SK-N-SH (cell line): ENCODE results near the gene TIAM2. TPM values are rescaled to one million over a fixed set of nuclear protein-coding genes. Genes with fewer than 3 reads are reported as not detected.
"Not testable (repeated sequence)": the region's sequence is repeated elsewhere in the genome, so short reads cannot be mapped to it uniquely, and the experiment has no call there.

Source experiments
- CTCF ChIA-PET: fragments of 300-600, 350-600 bp; formaldehyde crosslinking; extraction: SDS; loops from one replicate; lab custom pipeline; 2021; lab: Yijun Ruan, JAX
- POLR2A ChIA-PET: fragments of 350-600 bp; sonication (Branson Sonifier 250); formaldehyde crosslinking; extraction: SDS; loops from one replicate; lab custom pipeline; 2020; ENCODE audit warnings: antibody characterized with exemption, inconsistent platforms; lab: Yijun Ruan, JAX
- DNase-seq: peaks from one replicate; pipeline ENCODE4 v3.0.0; 2012
- H2AFZ ChIP-seq: fragments of 200-600 bp; sonication (generic); 2 replicates; pipeline ENCODE4 v1.8.1; 2016; ENCODE audit warnings: antibody characterized with exemption, mild to moderate bottlenecking, low read depth
- H3F3A ChIP-seq: fragments of 200-600 bp; sonication (generic); replicated peaks from 2 replicates; pipeline ENCODE3; 2016; ENCODE audit warnings: antibody characterized with exemption, mild to moderate bottlenecking; ENCODE audit not compliant: insufficient read depth
- H3K27ac ChIP-seq, 2 experiments: fragments of 200-500 bp in 1 of 2; fragments of 200-600 bp in 1 of 2; sonication (Bioruptor generic) in 1 of 2; sonication (generic), shearing (Covaris generic) in 1 of 2; 2 replicates each; pipeline versions ENCODE4 v1.5.1 to v1.6.1; 2014 to 2016; ENCODE audit warnings: low read depth in 2 of 2, inconsistent platforms in 1 of 2, low read length in 1 of 2, mild to moderate bottlenecking in 1 of 2, mixed read lengths in 1 of 2
- H3K27me3 ChIP-seq: fragments of 200-600 bp; sonication (generic), shearing (Covaris generic); 2 replicates; pipeline ENCODE4 v1.6.1; 2016; ENCODE audit warnings: mixed run types; ENCODE audit not compliant: insufficient read depth
- H3K36me3 ChIP-seq, 2 experiments: fragments of 200-500 bp in 1 of 2; fragments of 200-600 bp in 1 of 2; sonication (Bioruptor generic) in 1 of 2; sonication (generic) in 1 of 2; replicated peaks in 1 of 2; 2 replicates each; pipeline versions ENCODE3 to v1.5.1; 2014 to 2016; ENCODE audit warnings: low read length in 1 of 2, mild to moderate bottlenecking in 1 of 2; ENCODE audit not compliant: insufficient read depth in 2 of 2, control insufficient read depth in 1 of 2
- H3K4me1 ChIP-seq, 2 experiments: fragments of 200-500 bp in 1 of 2; fragments of 200-600 bp in 1 of 2; sonication (Bioruptor generic) in 1 of 2; sonication (generic), shearing (Covaris generic) in 1 of 2; 2 replicates each; pipeline versions ENCODE4 v1.5.1 to v1.6.1; 2014 to 2016; ENCODE audit warnings: low read depth in 1 of 2, low read length in 1 of 2, mixed run types in 1 of 2; ENCODE audit not compliant: insufficient read depth in 2 of 2, control insufficient read depth in 1 of 2
- H3K4me2 ChIP-seq: fragments of 200-600 bp; sonication (generic), shearing (Covaris generic); 2 replicates; pipeline ENCODE4 v1.6.1; 2017; ENCODE audit warnings: mixed run types
- H3K4me3 ChIP-seq, 2 experiments: fragments of 200-500 bp in 1 of 2; fragments of 200-600 bp in 1 of 2; sonication (Bioruptor generic) in 1 of 2; sonication (generic), shearing (Covaris generic) in 1 of 2; 2 replicates each; pipeline versions ENCODE4 v1.5.1 to v1.8.1; 2014 to 2016; ENCODE audit warnings: low read depth in 2 of 2, inconsistent platforms in 1 of 2, low read length in 1 of 2, mild to moderate bottlenecking in 1 of 2, mixed read lengths in 1 of 2, moderate library complexity in 1 of 2
- H3K79me2 ChIP-seq: fragments of 200-600 bp; sonication (generic); 2 replicates; pipeline ENCODE4 v1.8.1; 2017; ENCODE audit warnings: mild to moderate bottlenecking; ENCODE audit not compliant: insufficient read depth
- H3K9ac ChIP-seq: fragments of 200-600 bp; sonication (generic); 2 replicates; pipeline ENCODE4 v1.6.1; 2017; ENCODE audit warnings: mixed run types
- H3K9me2 ChIP-seq: fragments of 200-600 bp; sonication (generic); 2 replicates; pipeline ENCODE4 v1.6.1; 2017; ENCODE audit warnings: mixed run types
- H3K9me3 ChIP-seq: fragments of 200-600 bp; sonication (generic); 2 replicates; pipeline ENCODE4 v1.6.1; 2017; ENCODE audit warnings: mixed run types, mild to moderate bottlenecking, moderate library complexity
- H4K20me1 ChIP-seq: fragments of 200-600 bp; sonication (generic); 2 replicates; pipeline ENCODE4 v1.6.1; 2017; ENCODE audit warnings: mild to moderate bottlenecking, mixed run types; ENCODE audit not compliant: insufficient read depth
- CHD2 ChIP-seq: fragments of 150-350 bp; IDR thresholded peaks from 2 replicates; pipeline ENCODE4 v1.6.1; 2018; ENCODE audit warnings: low read length; ENCODE audit not compliant: partially characterized antibody
- EZH2phosphoT487 ChIP-seq: fragments of 200-600 bp; sonication (generic); IDR thresholded peaks from 2 replicates; pipeline ENCODE4 v1.6.1; 2017; ENCODE audit warnings: low read depth, mixed run types, mild to moderate bottlenecking, antibody characterized with exemption, moderate library complexity, borderline replicate concordance
- FOSL2 ChIP-seq: IDR thresholded peaks from 2 replicates; pipeline ENCODE4 v1.4.0; 2012; ENCODE audit warnings: low read depth, mild to moderate bottlenecking, moderate library complexity, borderline replicate concordance
- GATA2 ChIP-seq: sonication (generic); formaldehyde crosslinking; IDR thresholded peaks from 2 replicates; pipeline ENCODE4 v1.5.0; 2020; ENCODE audit warnings: mild to moderate bottlenecking, missing genetic modification reagents
- JUND ChIP-seq: IDR thresholded peaks from 2 replicates; pipeline ENCODE4 v1.4.0; 2012
- MAX ChIP-seq: IDR thresholded peaks from 2 replicates; pipeline ENCODE4 v1.4.0; 2012; ENCODE audit warnings: low read depth
- MXI1 ChIP-seq: IDR thresholded peaks from 2 replicates; pipeline ENCODE4 v1.6.1; 2012; ENCODE audit warnings: mild to moderate bottlenecking, low read depth, low read length, improper control_type of control experiment
- PBX3 ChIP-seq: IDR thresholded peaks from 2 replicates; pipeline ENCODE4; 2012
- POLR2AphosphoS5 ChIP-seq: IDR thresholded peaks from 2 replicates; pipeline ENCODE4 v1.6.1; 2012; ENCODE audit warnings: low read depth, low read length
- REST ChIP-seq: IDR thresholded peaks from 2 replicates; pipeline ENCODE4 v1.6.1; 2012; ENCODE audit warnings: mild to moderate bottlenecking, low read depth, low read length, moderate library complexity
- RFX5 ChIP-seq: IDR thresholded peaks from 2 replicates; pipeline ENCODE4 v1.6.1; 2012; ENCODE audit warnings: mild to moderate bottlenecking, improper control_type of control experiment, low read length
- SIN3A ChIP-seq: IDR thresholded peaks from 2 replicates; pipeline ENCODE4 v1.6.1; 2012; ENCODE audit warnings: low read depth, mild to moderate bottlenecking, low read length, moderate library complexity, borderline replicate concordance
- SMC3 ChIP-seq: IDR thresholded peaks from 2 replicates; pipeline ENCODE4 v1.6.1; 2012; ENCODE audit warnings: low read depth, low read length, improper control_type of control experiment
- TAF1 ChIP-seq: IDR thresholded peaks from 2 replicates; pipeline ENCODE4 v1.6.1; 2012; ENCODE audit warnings: low read depth, mild to moderate bottlenecking, low read length, moderate library complexity, borderline replicate concordance
- TEAD4 ChIP-seq: IDR thresholded peaks from 2 replicates; pipeline ENCODE4 v1.4.0; 2012; ENCODE audit warnings: mild to moderate bottlenecking, borderline replicate concordance; ENCODE audit not compliant: insufficient read depth
- USF1 ChIP-seq: IDR thresholded peaks from 2 replicates; pipeline ENCODE4 v1.4.0; 2012; ENCODE audit warnings: low read depth, borderline replicate concordance
- YY1 ChIP-seq: IDR thresholded peaks from 2 replicates; pipeline ENCODE4 v1.4.0; 2012; ENCODE audit warnings: low read depth, mild to moderate bottlenecking
- ZBTB33 ChIP-seq: IDR thresholded peaks from 2 replicates; pipeline ENCODE4 v1.4.0; 2012; ENCODE audit warnings: low read depth, borderline replicate concordance
- WGBS: methylation state at CpG from one replicate; pipeline ENCODE4 v1.1.6; 2017; ENCODE audit warnings: low lambda C conversion rate; 5-methylcytosine and 5-hydroxymethylcytosine counted together
- polyA plus RNA-seq, 3 experiments: library from polyadenylated mRNA; depleted of rRNA; stranded (reverse); fragments of >200 nt; gene quantifications; 2 replicates each; pipeline ENCODE4 v1.2.3, GENCODE V29; 2012

TIAM2 gene
- polyA plus RNA-seq, 1 of the 3 experiments (the other 2 are of a cell fraction): 13.6 TPM

GRCh38 chr6:155014670-155015300 is 19.7 kb downstream of the TIAM2 start (continued):
- TF ChIP-seq SMC3 (no peak), CHD2 (no peak), POLR2AphosphoS5 (no peak), JUND (0 out of 2 replicates have a peak, but pooled peaks have one; percentile 9), USF1 (no peak), EZH2phosphoT487 (no peak), TEAD4 (0 out of 2 replicates have a peak, but pooled peaks have one; percentile 10), MAX (no peak)

GRCh38 chr6:155018415-155018814 is 23.3 kb downstream of the TIAM2 start:
- H3K27me3 ChIP-seq, CTCF ChIA-PET, H3K36me3 ChIP-seq, H3K9me2 ChIP-seq, POLR2A ChIA-PET, H3K27ac ChIP-seq, H3K9me3 ChIP-seq, H3K4me2 ChIP-seq, H2AFZ ChIP-seq, H3K9ac ChIP-seq, H3K4me3 ChIP-seq, H4K20me1 ChIP-seq, DNase-seq: not testable (repeated sequence)
- WGBS: 98% methylated on average over 3 of the region's 3 CpGs
- Histone ChIP-seq H3F3A (peaks cover 10% of the 10 kb centered on the region), H3K79me2 (peaks cover 30% of the 10 kb centered on the region; the same call in 1 of the 2 replicates), H3K4me1 (peaks cover 7 to 10% of the 10 kb centered on the region in 2 experiments)

- Histone ChIP-seq H3K9ac (no peak overlapping the region), H3K27me3 (no peaks in the 10 kb centered on the region), H3K4me3 (no peak overlapping the region), H3K36me3 (no peaks in the 10 kb centered on the region), H3K9me3 (no peaks in the 10 kb centered on the region), H3K9me2 (no peaks in the 10 kb centered on the region), H2AFZ (no peak overlapping the region), H3K4me1 (no peaks in the 10 kb centered on the region; a peak in 1 of 4 replicates), H3K27ac (no peak overlapping the region), H4K20me1 (no peaks in the 10 kb centered on the region), H3K79me2 (peaks cover 5% of the 10 kb centered on the region; the same call in 1 of the 2 replicates), H3F3A (peaks cover 10% of the 10 kb centered on the region), H3K4me2 (no peak overlapping the region)
- no peak for DNase-seq
- CTCF ChIA-PET: interaction anchor here (0.8 kb wide), 1 partner anchor 11 kb away, joined by 3 read pairs; no protein-coding TSS in a partner anchor
- WGBS: 92% methylated on average over 5 of the region's 5 CpGs
- POLR2A ChIA-PET: no interaction called here
- TF ChIP-seq JUND: no peak
- no peak for TF ChIP-seq PBX3
- no peak for TF ChIP-seq YY1
- TF ChIP-seq GATA2 (CRISPR knock-in tag): no peak
- TF ChIP-seq SIN3A: no peak
- no peak for TF ChIP-seq RFX5
- TF ChIP-seq TAF1: no peak
- TF ChIP-seq TEAD4: no peak
- no peak for TF ChIP-seq ZBTB33
- no peak for TF ChIP-seq MXI1
- TF ChIP-seq FOSL2: no peak
- TF ChIP-seq REST: no peak
Measured at GRCh38 chr6:155021680-155022079, 26.6 kb downstream of the TIAM2 start.
